ENCODE data around the gene TPI1.

TPI1 gene

GRCh38 chr12:6867413-6868210 is at the start of gene TPI1:
TSS of gene TPI1 (plus strand) at chr12:6867531. CDS start at chr12:6867567, 36 bp downstream.
- DNase-seq: peak; percentile 75 to 81

- no peak for DNase-seq
Measured at GRCh38 chr12:6817662-6818157, 49.6 kb upstream of the TPI1 start.

GRCh38 chr12:6818222-6818621 is 49.1 kb upstream of the TPI1 start:
- no peak for DNase-seq

- DNase-seq: no peak
Measured at GRCh38 chr12:6818645-6819044, 48.7 kb upstream of the TPI1 start.

- DNase-seq: no peak
Measured at GRCh38 chr12:6819106-6820030, 48.0 kb upstream of the TPI1 start.

GRCh38 chr12:6820166-6820565 is 47.2 kb upstream of the TPI1 start:
- no peak for DNase-seq

GRCh38 chr12:6821591-6822425 is 45.5 kb upstream of the TPI1 start, which contains the start of gene GPR162:
TSS of gene GPR162 (plus strand) at chr12:6821821. CDS start at chr12:6823899, 2,078 bp downstream.
- DNase-seq: no peak

GRCh38 chr12:6822426-6823135 is 44.8 kb upstream of the TPI1 start:
- no peak for DNase-seq

- no peak for DNase-seq
Measured at GRCh38 chr12:6823182-6824084, 43.9 kb upstream of the TPI1 start.

- no peak for DNase-seq
Measured at GRCh38 chr12:6824085-6824775, 43.1 kb upstream of the TPI1 start.

GRCh38 chr12:6824901-6825381 is 42.4 kb upstream of the TPI1 start:
- DNase-seq: no peak

- DNase-seq: peak; percentile 73 to 87
Measured at GRCh38 chr12:6825398-6826124, 41.8 kb upstream of the TPI1 start.

- no peak for DNase-seq
Measured at GRCh38 chr12:6826125-6826733, 41.1 kb upstream of the TPI1 start.

GRCh38 chr12:6826734-6827436 is 40.4 kb upstream of the TPI1 start:
- DNase-seq: no peak

GRCh38 chr12:6827437-6827911 is 39.9 kb upstream of the TPI1 start:
- peak; percentile 50 to 55 for DNase-seq

- no peak for DNase-seq
Measured at GRCh38 chr12:6827982-6828780, 39.1 kb upstream of the TPI1 start, which contains the start of gene P3H3. TSS of gene P3H3 (plus strand) at chr12:6828407. CDS start at chr12:6828441, 34 bp downstream.

All from activated CD4-positive, alpha-beta T cell treated with anti-CD3 and anti-CD28 coated beads for 4 hours (primary cell).